H9 (cell line): ENCODE measurements around the gene KRTAP10-5. TPM values are rescaled to one million over a fixed set of nuclear protein-coding genes. Genes with fewer than 3 reads are reported as not detected.
A peak's percentile ranks its signal among the peaks of the same experiment; 100 is the strongest.

Experiments
- DNase-seq: peaks from one replicate; pipeline ENCODE4 v3.0.0-alpha.2; 2017
- H2AFZ ChIP-seq: one replicate; pipeline ENCODE4 v1.6.1; 2013; ENCODE audit warnings: mild to moderate bottlenecking, low read length, control low read depth, moderate library complexity
- H2AK5ac ChIP-seq: 2 replicates; pipeline ENCODE4 v1.6.1; 2013; ENCODE audit warnings: low read length, control low read depth, mixed read lengths; ENCODE audit not compliant: insufficient read length
- H2BK120ac ChIP-seq: one replicate; pipeline ENCODE4 v1.6.1; 2013; ENCODE audit warnings: low read depth, mild to moderate bottlenecking, low read length, control low read depth, inconsistent platforms; ENCODE audit not compliant: poor library complexity, severe bottlenecking
- H2BK12ac ChIP-seq: 2 replicates; pipeline ENCODE4 v1.6.1; 2013; ENCODE audit warnings: low read length, control low read depth, mixed read lengths, low read depth; ENCODE audit not compliant: insufficient read length
- H2BK15ac ChIP-seq: 2 replicates; pipeline ENCODE4 v1.6.1; 2013; ENCODE audit warnings: low read depth, low read length, control low read depth
- H2BK20ac ChIP-seq: one replicate; pipeline ENCODE4 v1.6.1; 2013; ENCODE audit warnings: low read depth, mild to moderate bottlenecking, low read length, control low read depth, inconsistent platforms; ENCODE audit not compliant: poor library complexity, severe bottlenecking
- H2BK5ac ChIP-seq: 2 replicates; pipeline ENCODE4 v1.6.1; 2013; ENCODE audit warnings: low read length, control low read depth, mixed read lengths; ENCODE audit not compliant: insufficient read length
- H3K14ac ChIP-seq: 2 replicates; pipeline ENCODE4 v1.6.1; 2013; ENCODE audit warnings: low read length, control low read depth; ENCODE audit not compliant: insufficient read depth
- H3K18ac ChIP-seq: 2 replicates; pipeline ENCODE4 v1.6.1; 2013; ENCODE audit warnings: low read depth, mild to moderate bottlenecking, mixed read lengths, low read length, control low read depth; ENCODE audit not compliant: insufficient read length
- H3K23ac ChIP-seq: 2 replicates; pipeline ENCODE4 v1.6.1; 2013; ENCODE audit warnings: low read length, control low read depth, mixed read lengths, low read depth; ENCODE audit not compliant: insufficient read length
- H3K23me2 ChIP-seq: 2 replicates; pipeline ENCODE4 v1.6.1; 2013; ENCODE audit warnings: low read depth, mild to moderate bottlenecking, mixed read lengths, low read length, control low read depth; ENCODE audit not compliant: insufficient read length, poor library complexity, severe bottlenecking
- H3K27ac ChIP-seq: 2 replicates; pipeline ENCODE4 v1.5.1; 2013; ENCODE audit warnings: low read length, control low read depth, mixed read lengths, low read depth; ENCODE audit not compliant: insufficient read length
- H3K27me3 ChIP-seq: 2 replicates; pipeline ENCODE4 v1.6.1; 2013; ENCODE audit warnings: low read length, control low read depth, inconsistent platforms; ENCODE audit not compliant: insufficient read depth
- H3K4ac ChIP-seq: 2 replicates; pipeline ENCODE4 v1.6.1; 2013; ENCODE audit warnings: low read depth, mild to moderate bottlenecking, control low read depth, inconsistent platforms, low read length, moderate library complexity
- H3K4me1 ChIP-seq: 2 replicates; pipeline ENCODE4 v1.6.1; 2013; ENCODE audit warnings: low read length, control low read depth, inconsistent platforms; ENCODE audit not compliant: insufficient read depth
- H3K4me2 ChIP-seq: 2 replicates; pipeline ENCODE4 v1.6.1; 2013; ENCODE audit warnings: low read length, control low read depth, mixed read lengths; ENCODE audit not compliant: insufficient read length, insufficient read depth
- H3K56ac ChIP-seq: 2 replicates; pipeline ENCODE4 v1.6.1; 2013; ENCODE audit warnings: low read depth, mild to moderate bottlenecking, mixed read lengths, low read length, control low read depth; ENCODE audit not compliant: insufficient read length
- H3K79me1 ChIP-seq: 2 replicates; pipeline ENCODE4 v1.6.1; 2013; ENCODE audit warnings: low read depth, mild to moderate bottlenecking, moderate library complexity, low read length, control low read depth, inconsistent platforms; ENCODE audit not compliant: insufficient read depth, poor library complexity, severe bottlenecking
- H3K79me2 ChIP-seq: 2 replicates; pipeline ENCODE4 v1.6.1; 2013; ENCODE audit warnings: low read length, control low read depth, inconsistent platforms; ENCODE audit not compliant: insufficient read depth
- H3K9ac ChIP-seq: 2 replicates; pipeline ENCODE4 v1.6.1; 2013; ENCODE audit warnings: low read length, control low read depth, mixed read lengths; ENCODE audit not compliant: insufficient read length; ENCODE audit errors: extremely low read depth
- H3K9me3 ChIP-seq: one replicate; pipeline ENCODE4 v1.6.1; 2013; ENCODE audit warnings: low read depth, low read length, inconsistent platforms; ENCODE audit not compliant: control insufficient read depth
- H3T11ph ChIP-seq: one replicate; pipeline ENCODE4 v1.6.1; 2013; ENCODE audit warnings: mild to moderate bottlenecking, low read length, control low read depth, inconsistent platforms
- H4K20me1 ChIP-seq: one replicate; pipeline ENCODE4 v1.6.1; 2013; ENCODE audit not compliant: control insufficient read depth, insufficient read length, insufficient read depth
- H4K5ac ChIP-seq: 2 replicates; pipeline ENCODE4 v1.6.1; 2013; ENCODE audit warnings: low read depth, mild to moderate bottlenecking, mixed read lengths, low read length, control low read depth; ENCODE audit not compliant: insufficient read length
- H4K8ac ChIP-seq: replicated peaks from 2 replicates; pipeline ENCODE4 v1.6.1; 2013; ENCODE audit warnings: low read length, control low read depth, mixed read lengths, low read depth; ENCODE audit not compliant: insufficient read length
- H4K91ac ChIP-seq: 2 replicates; pipeline ENCODE4 v1.6.1; 2013; ENCODE audit warnings: low read depth, mild to moderate bottlenecking, moderate library complexity, mixed read lengths, low read length, control low read depth; ENCODE audit not compliant: insufficient read length
- H3K27ac Mint-ChIP-seq, 3 experiments: 2 replicates in 2 of 3; 3 replicates in 1 of 3; pipeline ENCODE4 v1.8.0; 2020 to 2021; ENCODE audit warnings: mixed read lengths in 3 of 3, mild to moderate bottlenecking in 1 of 3, moderate library complexity in 1 of 3
- H3K27me3 Mint-ChIP-seq: 2 replicates; pipeline ENCODE4 v1.8.0; 2021; ENCODE audit warnings: low read depth, mild to moderate bottlenecking, moderate library complexity, mixed read lengths
- H3K36me3 Mint-ChIP-seq, 3 experiments: 2 replicates in 2 of 3; 3 replicates in 1 of 3; pipeline ENCODE4 v1.8.0; 2020 to 2021; ENCODE audit warnings: low read depth in 3 of 3, mixed read lengths in 3 of 3; ENCODE audit not compliant: insufficient read depth in 1 of 3
- H3K4me1 Mint-ChIP-seq, 2 experiments: 2 replicates each; pipeline ENCODE4 v1.8.0; 2020; ENCODE audit warnings: mixed read lengths in 2 of 2
- H3K4me3 Mint-ChIP-seq, 2 experiments: 2 replicates in 1 of 2; 3 replicates in 1 of 2; pipeline ENCODE4 v1.8.0; 2020 to 2021; ENCODE audit warnings: mild to moderate bottlenecking in 2 of 2, mixed read lengths in 2 of 2, moderate library complexity in 1 of 2
- H3K9me3 Mint-ChIP-seq, 2 experiments: 2 replicates in 1 of 2; 3 replicates in 1 of 2; pipeline ENCODE4 v1.8.0; 2020; ENCODE audit warnings: mild to moderate bottlenecking in 2 of 2, mixed read lengths in 2 of 2, moderate library complexity in 1 of 2
- WGBS: extraction: QIAGEN DNeasy Blood & Tissue Kit; methylation state at CpG from one replicate; pipeline ENCODE4 v1.1.7; 2013; ENCODE audit warnings: missing lambda C conversion rate, low lambda C conversion rate, mixed read lengths; ENCODE audit not compliant: insufficient read length; ENCODE audit errors: extremely low coverage; 5-methylcytosine and 5-hydroxymethylcytosine counted together
- total RNA-seq: library from RNA; stranded (reverse); gene quantifications from 2 replicates; pipeline ENCODE4 v1.2.1, GENCODE V29; 2021
- TF ChIP-seq, protein P1 (sequence below): fragments of 200-600 bp; sonication (generic); conservative IDR thresholded peaks from 3 replicates; pipeline ENCODE4 v1.8.0; 2021; ENCODE audit warnings: antibody characterized with exemption, mild to moderate bottlenecking

The KRTAP10-5 gene
- total RNA-seq, 1 experiment from 2014 or later = not detected

DNA sequence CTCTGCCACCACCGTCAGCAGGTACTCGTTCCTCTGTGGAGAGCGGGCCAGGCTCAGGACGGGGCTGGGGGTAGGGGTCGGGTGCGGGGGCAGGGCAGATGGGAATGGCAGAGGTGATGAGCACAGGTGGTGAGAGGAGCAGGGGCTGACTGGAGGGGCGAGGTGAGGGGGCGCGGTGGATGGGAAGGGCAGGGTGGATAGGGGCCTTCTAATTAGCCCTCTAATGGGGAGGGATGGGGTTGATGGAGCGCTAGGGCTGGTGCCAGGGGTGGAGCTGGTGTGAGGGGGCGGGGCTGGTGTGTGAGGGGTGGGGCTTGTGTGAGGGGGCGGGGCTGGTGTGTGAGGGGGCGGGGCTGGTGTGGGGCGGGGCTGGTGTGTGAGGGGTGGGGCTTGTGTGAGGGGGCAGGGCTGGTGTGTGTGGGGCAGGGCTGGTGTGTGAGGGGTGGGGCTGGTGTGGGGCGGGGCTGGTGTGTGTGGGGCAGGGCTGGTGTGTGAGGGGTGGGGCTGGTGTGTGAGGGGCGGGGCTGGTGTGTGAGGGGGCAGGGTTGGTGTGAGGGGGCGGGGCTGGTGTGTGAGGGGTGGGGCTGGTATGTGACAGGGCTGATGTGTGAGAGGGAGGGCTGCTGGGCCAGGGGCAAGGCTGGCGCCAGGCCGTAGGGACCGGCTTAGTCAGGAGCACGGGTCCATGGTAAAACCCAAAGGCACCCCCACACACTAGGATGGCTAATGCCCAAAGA is 46.3 kb downstream of the KRTAP10-5 start:
- DNase-seq = peak; percentile 50
- Histone ChIP-seq H3K4ac (no peak overlapping the region), H3K9ac (no peak overlapping the region), H2BK15ac (no peak overlapping the region), H3K23me2 (no peaks in the 10 kb centered on the region), H4K8ac (no peak overlapping the region), H4K5ac (no peak overlapping the region), H2AK5ac (no peak overlapping the region), H3K4me2 (no peak overlapping the region), H3K27me3 (no peaks in the 10 kb centered on the region), H3K23ac (no peak overlapping the region), H2BK120ac (no peak overlapping the region), H3K9me3 (no peaks in the 10 kb centered on the region), H2BK12ac (no peak overlapping the region), H3T11ph (no peak overlapping the region), H2BK5ac (no peak overlapping the region), H3K4me1 (no peaks in the 10 kb centered on the region; the same call in 1 of the 2 replicates), H3K79me1 (no peaks in the 10 kb centered on the region), H3K79me2 (no peaks in the 10 kb centered on the region), H3K18ac (no peak overlapping the region), H4K91ac (no peak overlapping the region), H3K14ac (no peak overlapping the region), H4K20me1 (no peaks in the 10 kb centered on the region), H3K56ac (no peak overlapping the region), H2BK20ac (no peak overlapping the region), H2AFZ (no peak overlapping the region), H3K27ac (no peak overlapping the region)
- TF ChIP-seq, protein P1, sequence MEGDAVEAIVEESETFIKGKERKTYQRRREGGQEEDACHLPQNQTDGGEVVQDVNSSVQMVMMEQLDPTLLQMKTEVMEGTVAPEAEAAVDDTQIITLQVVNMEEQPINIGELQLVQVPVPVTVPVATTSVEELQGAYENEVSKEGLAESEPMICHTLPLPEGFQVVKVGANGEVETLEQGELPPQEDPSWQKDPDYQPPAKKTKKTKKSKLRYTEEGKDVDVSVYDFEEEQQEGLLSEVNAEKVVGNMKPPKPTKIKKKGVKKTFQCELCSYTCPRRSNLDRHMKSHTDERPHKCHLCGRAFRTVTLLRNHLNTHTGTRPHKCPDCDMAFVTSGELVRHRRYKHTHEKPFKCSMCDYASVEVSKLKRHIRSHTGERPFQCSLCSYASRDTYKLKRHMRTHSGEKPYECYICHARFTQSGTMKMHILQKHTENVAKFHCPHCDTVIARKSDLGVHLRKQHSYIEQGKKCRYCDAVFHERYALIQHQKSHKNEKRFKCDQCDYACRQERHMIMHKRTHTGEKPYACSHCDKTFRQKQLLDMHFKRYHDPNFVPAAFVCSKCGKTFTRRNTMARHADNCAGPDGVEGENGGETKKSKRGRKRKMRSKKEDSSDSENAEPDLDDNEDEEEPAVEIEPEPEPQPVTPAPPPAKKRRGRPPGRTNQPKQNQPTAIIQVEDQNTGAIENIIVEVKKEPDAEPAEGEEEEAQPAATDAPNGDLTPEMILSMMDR = no peak
- Mint-ChIP-seq H3K9me3 (peaks cover 0 to 5% of the 10 kb centered on the region in 2 experiments; a peak in 2 of 5 replicates), H3K27me3 (no peaks in the 10 kb centered on the region; the same call in none of the 2 replicates), H3K4me1 (peaks cover 2 to 8% of the 10 kb centered on the region in 2 experiments; a peak in 3 of 4 replicates), H3K27ac (no peak overlapping the region), H3K36me3 (peaks cover 0 to 5% (median 0%) of the 10 kb centered on the region in 3 experiments; a peak in 1 of 7 replicates), H3K4me3 (no peak overlapping the region)
- WGBS = no CpG with 5 or more reads among the region's 21 CpGs
